Erythroblast (primary cell): ENCODE measurements around the gene STARD13.

ENCODE experiments used
- GATA1 ChIP-seq: IDR thresholded peaks from 2 replicates; pipeline ENCODE4 v1.6.1; 2011; ENCODE audit warnings: low read depth, mild to moderate bottlenecking, control low read depth, low read length, moderate library complexity
- POLR2A ChIP-seq: IDR thresholded peaks from 2 replicates; pipeline ENCODE4 v1.6.1; 2011; ENCODE audit warnings: mild to moderate bottlenecking, low read length

- no peak for TF ChIP-seq POLR2A
- no peak for TF ChIP-seq GATA1
Observed at GRCh38 chr13:33182729-33183128, 102.8 kb downstream of the STARD13 start.
